Measurements from ENCODE around the gene GINS3.

- TF ChIP-seq POLR2A (IDR thresholded peaks at IDR 0.05) (no peak), POLR2AphosphoS5 (IDR thresholded peaks at IDR 0.05) (no peak)
Observed at GRCh38 chr16:58377932-58378331, 14.3 kb upstream of the GINS3 start.

Measured in upper lobe of left lung (tissue), 4 donors.